WTC11 (cell line): ENCODE data around the gene RGS1. TPM values are rescaled to one million over a fixed set of nuclear protein-coding genes. Genes with fewer than 3 reads are reported as not detected.

Experiments
- ATAC-seq: fragments of 200-7000 bp; cut with Tn5 transposase; 2 replicates; pipeline ENCODE4 v1.10.0; 2021; ENCODE audit warnings: mild to moderate bottlenecking, moderate library complexity
- CTCF ChIA-PET: fragments of 300-600 bp; sonication (Branson Sonifier 250); formaldehyde crosslinking; loops from one replicate; lab custom pipeline; 2021; ENCODE audit warnings: antibody characterized with exemption; lab: Charles Lee
- POLR2A ChIA-PET: fragments of 350-600 bp; sonication (Branson Sonifier 250); formaldehyde crosslinking; loops from one replicate; lab custom pipeline; 2021; ENCODE audit warnings: antibody characterized with exemption; lab: Charles Lee
- DNase-seq: peaks from one replicate; pipeline ENCODE4 v3.0.0; 2021; ENCODE audit warnings: low spot score
- H3K27ac Mint-ChIP-seq: 2 replicates; pipeline ENCODE4 v1.8.0; 2021; ENCODE audit warnings: mixed read lengths
- H3K27me3 Mint-ChIP-seq: 2 replicates; pipeline ENCODE4 v1.8.0; 2021; ENCODE audit warnings: low read depth, mild to moderate bottlenecking, moderate library complexity, mixed read lengths
- H3K36me3 Mint-ChIP-seq: 2 replicates; pipeline ENCODE4 v1.8.0; 2021; ENCODE audit warnings: mixed read lengths
- H3K4me1 Mint-ChIP-seq: 2 replicates; pipeline ENCODE4 v1.8.0; 2022; ENCODE audit warnings: mixed read lengths
- H3K4me3 Mint-ChIP-seq: 2 replicates; pipeline ENCODE4 v1.8.0; 2021; ENCODE audit warnings: mild to moderate bottlenecking, moderate library complexity, mixed read lengths
- H3K9me3 Mint-ChIP-seq: 2 replicates; pipeline ENCODE4 v1.8.0; 2021; ENCODE audit warnings: mixed read lengths
- ATF3 ChIP-seq: sonication (generic); formaldehyde crosslinking; conservative IDR thresholded peaks from 2 replicates; pipeline ENCODE4 v1.8.1; 2022; ENCODE audit warnings: mild to moderate bottlenecking, missing genetic modification reagents
- ATF6 ChIP-seq: sonication (generic); formaldehyde crosslinking; IDR thresholded peaks from 2 replicates; pipeline ENCODE4 v1.8.1; 2023; ENCODE audit warnings: mild to moderate bottlenecking, missing genetic modification reagents
- CDX4 ChIP-seq: fragments of 250-450 bp; sonication (Bioruptor Pico); IDR thresholded peaks from 2 replicates; pipeline ENCODE4 v1.9.0; 2021; ENCODE audit warnings: moderate library complexity, mild to moderate bottlenecking, inconsistent platforms, borderline replicate concordance
- E2F5 ChIP-seq: sonication (generic); formaldehyde crosslinking; IDR thresholded peaks from 2 replicates; pipeline ENCODE4 v1.8.1; 2022; ENCODE audit warnings: mild to moderate bottlenecking, moderate library complexity, missing genetic modification reagents
- ERG ChIP-seq: fragments of 250-450 bp; sonication (Bioruptor Pico); IDR thresholded peaks from 2 replicates; pipeline ENCODE4 v1.8.0; 2021; ENCODE audit warnings: mild to moderate bottlenecking
- FOXJ3 ChIP-seq: sonication (generic); formaldehyde crosslinking; IDR thresholded peaks from 2 replicates; pipeline ENCODE4 v1.9.0; 2021; ENCODE audit warnings: missing genetic modification reagents, mild to moderate bottlenecking, borderline replicate concordance
- GRHL2 ChIP-seq: fragments of 250-450 bp; sonication (Bioruptor Pico); IDR thresholded peaks from 2 replicates; pipeline ENCODE4 v1.8.0; 2022; ENCODE audit warnings: mild to moderate bottlenecking, moderate library complexity; ENCODE audit not compliant: insufficient replicate concordance, severe bottlenecking
- IRF1 ChIP-seq: sonication (generic); formaldehyde crosslinking; IDR thresholded peaks from 2 replicates; pipeline ENCODE4 v1.8.0; 2023; ENCODE audit warnings: missing genetic modification reagents
- JAZF1 ChIP-seq: fragments of 250-450 bp; sonication (Bioruptor Pico); IDR thresholded peaks from 2 replicates; pipeline ENCODE4 v1.9.0; 2021; ENCODE audit warnings: moderate library complexity, mild to moderate bottlenecking, inconsistent platforms
- MXD4 ChIP-seq: fragments of 250-450 bp; sonication (Bioruptor Pico); IDR thresholded peaks from 2 replicates; pipeline ENCODE4 v1.8.0; 2021; ENCODE audit warnings: mild to moderate bottlenecking, moderate library complexity, borderline replicate concordance
- NFATC4 ChIP-seq: fragments of 250-450 bp; sonication (Bioruptor Pico); IDR thresholded peaks from 2 replicates; pipeline ENCODE4 v1.9.0; 2021; ENCODE audit warnings: mild to moderate bottlenecking
- NFE2L1 ChIP-seq: sonication (generic); formaldehyde crosslinking; IDR thresholded peaks from 2 replicates; pipeline ENCODE4 v1.8.1; 2023; ENCODE audit warnings: missing genetic modification reagents
- NR3C1 ChIP-seq: sonication (generic); formaldehyde crosslinking; conservative IDR thresholded peaks from 2 replicates; pipeline ENCODE4 v1.8.1; 2023; ENCODE audit warnings: low read depth, mild to moderate bottlenecking, missing genetic modification reagents
- PREB ChIP-seq: sonication (generic); formaldehyde crosslinking; IDR thresholded peaks from 2 replicates; pipeline ENCODE4 v1.8.1; 2022; ENCODE audit warnings: mild to moderate bottlenecking, missing genetic modification reagents, moderate library complexity, borderline replicate concordance
- SMAD3 ChIP-seq: sonication (generic); formaldehyde crosslinking; IDR thresholded peaks from 2 replicates; pipeline ENCODE4 v1.8.0; 2022; ENCODE audit warnings: missing genetic modification reagents, mild to moderate bottlenecking, borderline replicate concordance
- SOX15 ChIP-seq: fragments of 250-450 bp; sonication (Bioruptor Pico); IDR thresholded peaks from 2 replicates; pipeline ENCODE4 v1.9.0; 2021; ENCODE audit warnings: mild to moderate bottlenecking
- TEAD1 ChIP-seq: sonication (generic); formaldehyde crosslinking; IDR thresholded peaks from 2 replicates; pipeline ENCODE4 v1.8.0; 2022; ENCODE audit warnings: mild to moderate bottlenecking, missing genetic modification reagents
- USF1 ChIP-seq: sonication (generic); formaldehyde crosslinking; IDR thresholded peaks from 2 replicates; pipeline ENCODE4 v1.8.0; 2022; ENCODE audit warnings: mild to moderate bottlenecking, missing genetic modification reagents
- ZNF121 ChIP-seq: sonication (generic); formaldehyde crosslinking; IDR thresholded peaks from 2 replicates; pipeline ENCODE4 v1.8.0; 2023; ENCODE audit warnings: missing genetic modification reagents
- ZNF396 ChIP-seq: fragments of 250-450 bp; sonication (Bioruptor Pico); IDR thresholded peaks from 2 replicates; pipeline ENCODE4 v1.8.0; 2021; ENCODE audit warnings: mild to moderate bottlenecking, moderate library complexity, borderline replicate concordance
- total RNA-seq: library from RNA; stranded (reverse); gene quantifications from 3 replicates; pipeline ENCODE4 v1.2.3, GENCODE V29; 2021

RGS1 gene
- total RNA-seq, 1 experiment from 2014 or later: 0.22 TPM

GRCh38 chr1:192600275-192600674, 24.7 kb downstream of the RGS1 start:
- Mint-ChIP-seq H3K27ac (no peak overlapping the region), H3K36me3 (no peaks in the 10 kb centered on the region), H3K4me3 (no peak overlapping the region)
- POLR2A ChIA-PET: no interaction called here
- ATAC-seq: no peak
- TF ChIP-seq GRHL2 (CRISPR knock-in tag): no peak
- TF ChIP-seq, all 79 proteins: peak for 0
- no peaks in the 10 kb centered on the region for H3K9me3 Mint-ChIP-seq
- CTCF ChIA-PET: no interaction called here
- DNase-seq: no peak
- no peaks in the 10 kb centered on the region for H3K4me1 Mint-ChIP-seq
- H3K27me3 Mint-ChIP-seq: no peaks in the 10 kb centered on the region

- DNase-seq (no peak), ATAC-seq (no peak)
- POLR2A ChIA-PET: no interaction called here
- CTCF ChIA-PET: no interaction called here
- H3K9me3 Mint-ChIP-seq: no peaks in the 10 kb centered on the region
- no peaks in the 10 kb centered on the region for H3K36me3 Mint-ChIP-seq
- H3K27me3 Mint-ChIP-seq: no peaks in the 10 kb centered on the region
- H3K27ac Mint-ChIP-seq: no peak overlapping the region
- H3K4me1 Mint-ChIP-seq: no peaks in the 10 kb centered on the region
- TF ChIP-seq NFE2L1 (no peak), ZNF121 (CRISPR knock-in tag) (no peak), ATF3 (no peak), MXD4 (CRISPR knock-in tag) (no peak), E2F5 (no peak), NFATC4 (CRISPR knock-in tag) (no peak), SMAD3 (no peak), IRF1 (CRISPR knock-in tag) (no peak), TEAD1 (CRISPR knock-in tag) (no peak), NR3C1 (no peak), ERG (no peak), PREB (no peak), SOX15 (no peak), ZNF396 (no peak)
- no peak overlapping the region for H3K4me3 Mint-ChIP-seq
Observed at GRCh38 chr1:192601143-192601542, 25.6 kb downstream of the RGS1 start.

GRCh38 chr1:192601567-192601966, 26.0 kb downstream of the RGS1 start:
- no peak overlapping the region for H3K27ac Mint-ChIP-seq
- CTCF ChIA-PET: no interaction called here
- ATAC-seq: no peak

More at GRCh38 chr1:192601567-192601966, 26.0 kb downstream of the RGS1 start:
- TF ChIP-seq CDX4 (no peak), USF1 (CRISPR knock-in tag) (no peak), JAZF1 (CRISPR knock-in tag) (no peak), FOXJ3 (CRISPR knock-in tag) (no peak), ERG (no peak), ATF6 (CRISPR knock-in tag) (no peak)
- H3K36me3 Mint-ChIP-seq: no peaks in the 10 kb centered on the region
- H3K27me3 Mint-ChIP-seq: no peaks in the 10 kb centered on the region
- H3K4me3 Mint-ChIP-seq: no peak overlapping the region
- no peaks in the 10 kb centered on the region for H3K4me1 Mint-ChIP-seq
- H3K9me3 Mint-ChIP-seq: no peaks in the 10 kb centered on the region
- DNase-seq: no peak
- POLR2A ChIA-PET: no interaction called here
